Activated T-helper 2 cell treated with anti-CD3 and anti-CD28 coated beads, Interferon-gamma antibody, Interleukin-2, Interleukin-4, amounts not matched to agents 10 μg/mL and 5 μg/mL and 100 μg/mL, durations not matched to agents 14 hours and 24 hours and 36 hours (primary cell): ENCODE results near the gene GPATCH4. TPM values are rescaled to one million over a fixed set of nuclear protein-coding genes. Genes with fewer than 3 reads are reported as not detected.

Experiments used
- total RNA-seq: library from RNA; stranded (reverse); gene quantifications from 2 replicates; pipeline ENCODE4 v1.2.3, GENCODE V29; 2022

GPATCH4 gene
- total RNA-seq, 1 donor from 2014 or later: 73.7 TPM

Other genes starting within 250 kb of the GPATCH4 start
- gene RHBG, start 232.3 kb downstream of the GPATCH4 start, total RNA-seq: not detected in 2 replicates
- 37.9 and 42.1 TPM in 2 replicates for gene MEF2D, start 100.7 kb downstream of the GPATCH4 start, total RNA-seq
- gene IQGAP3, start 28.9 kb downstream of the GPATCH4 start, total RNA-seq: 16.1 and 16.8 TPM in 2 replicates
- 3.8 and 4.5 TPM in 2 replicates for gene TTC24, start 21.8 kb downstream of the GPATCH4 start, total RNA-seq
- 76.1 and 78.8 TPM in 2 replicates for gene NAXE, start 9.7 kb downstream of the GPATCH4 start, total RNA-seq
- gene HAPLN2, start 17.9 kb upstream of the GPATCH4 start, total RNA-seq: not detected in 2 replicates
- not detected in 2 replicates for gene BCAN, start 40.6 kb upstream of the GPATCH4 start, total RNA-seq
- gene NES, start 75.9 kb upstream of the GPATCH4 start, total RNA-seq: not detected in 2 replicates
- gene CRABP2, start 104.1 kb upstream of the GPATCH4 start, total RNA-seq: 1.0 and 1.1 TPM in 2 replicates
- gene METTL25B, start 127.0 kb upstream of the GPATCH4 start, total RNA-seq: 37.3 and 45.2 TPM in 2 replicates
- gene ISG20L2, start 127.3 kb upstream of the GPATCH4 start, total RNA-seq: 52.2 and 57.4 TPM in 2 replicates
- 116 and 124 TPM in 2 replicates for gene MRPL24, start 139.6 kb upstream of the GPATCH4 start, total RNA-seq
- 359 and 360 TPM in 2 replicates for gene HDGF, start 150.2 kb upstream of the GPATCH4 start, total RNA-seq
- 94.8 and 110 TPM in 2 replicates for gene PRCC, start 166.1 kb upstream of the GPATCH4 start, total RNA-seq
- gene SH2D2A, start 215.4 kb upstream of the GPATCH4 start, total RNA-seq: 453 and 474 TPM in 2 replicates